Astrocyte (in vitro differentiated cells and primary cell): ENCODE measurements around the gene DNAH17.

Experiments
- EZH2 ChIP-seq: IDR thresholded peaks from 2 replicates; pipeline ENCODE4 v1.6.1; 2012; ENCODE audit warnings: mild to moderate bottlenecking, low read length, inconsistent platforms; ENCODE audit not compliant: insufficient read depth
- TF ChIP-seq, protein P1 (sequence below): IDR thresholded peaks from 2 replicates; pipeline ENCODE4 v1.5.1; 2011; ENCODE audit warnings: low read depth, mild to moderate bottlenecking, inconsistent platforms, low read length, moderate library complexity; ENCODE audit not compliant: insufficient read depth

DNA sequence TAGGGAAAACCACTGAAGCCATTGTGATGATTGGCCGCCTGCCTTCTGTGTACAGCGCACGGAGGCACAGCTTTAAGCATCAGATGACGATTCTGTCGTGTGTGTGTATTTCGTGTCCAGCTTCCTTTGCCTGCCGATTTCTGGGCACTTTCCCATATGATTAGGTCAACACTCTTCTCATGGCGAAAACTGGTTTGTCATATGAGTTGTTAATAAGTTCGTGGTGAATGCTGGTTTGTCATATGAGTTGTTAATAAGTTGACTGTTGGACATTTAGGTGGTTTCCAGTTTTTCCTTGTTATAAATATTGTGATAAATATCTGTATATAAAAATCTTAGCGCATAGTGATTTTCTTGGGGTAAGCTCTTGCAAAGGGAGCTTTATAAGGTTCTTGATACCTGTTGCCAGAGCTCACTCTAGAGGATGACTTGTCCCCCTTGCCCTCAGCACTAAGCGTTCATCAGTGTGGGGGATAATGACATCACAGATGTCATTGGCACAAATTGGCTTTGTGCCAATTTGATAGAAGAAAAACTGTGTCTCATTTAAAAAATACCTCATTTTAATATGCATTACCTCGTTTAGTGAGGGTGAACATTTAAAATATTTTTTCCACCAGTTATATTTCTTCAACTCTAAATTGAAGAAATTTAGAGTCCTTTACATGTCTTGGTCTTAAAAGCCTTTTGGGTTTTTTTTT, 158.7 kb downstream of the DNAH17 start:
- TF ChIP-seq, protein P1, sequence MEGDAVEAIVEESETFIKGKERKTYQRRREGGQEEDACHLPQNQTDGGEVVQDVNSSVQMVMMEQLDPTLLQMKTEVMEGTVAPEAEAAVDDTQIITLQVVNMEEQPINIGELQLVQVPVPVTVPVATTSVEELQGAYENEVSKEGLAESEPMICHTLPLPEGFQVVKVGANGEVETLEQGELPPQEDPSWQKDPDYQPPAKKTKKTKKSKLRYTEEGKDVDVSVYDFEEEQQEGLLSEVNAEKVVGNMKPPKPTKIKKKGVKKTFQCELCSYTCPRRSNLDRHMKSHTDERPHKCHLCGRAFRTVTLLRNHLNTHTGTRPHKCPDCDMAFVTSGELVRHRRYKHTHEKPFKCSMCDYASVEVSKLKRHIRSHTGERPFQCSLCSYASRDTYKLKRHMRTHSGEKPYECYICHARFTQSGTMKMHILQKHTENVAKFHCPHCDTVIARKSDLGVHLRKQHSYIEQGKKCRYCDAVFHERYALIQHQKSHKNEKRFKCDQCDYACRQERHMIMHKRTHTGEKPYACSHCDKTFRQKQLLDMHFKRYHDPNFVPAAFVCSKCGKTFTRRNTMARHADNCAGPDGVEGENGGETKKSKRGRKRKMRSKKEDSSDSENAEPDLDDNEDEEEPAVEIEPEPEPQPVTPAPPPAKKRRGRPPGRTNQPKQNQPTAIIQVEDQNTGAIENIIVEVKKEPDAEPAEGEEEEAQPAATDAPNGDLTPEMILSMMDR: no peak
- no peak for TF ChIP-seq EZH2
